ENCODE measurements around the gene DBH. TPM values are rescaled to one million over a fixed set of nuclear protein-coding genes. Genes with fewer than 3 reads are reported as not detected.

The DBH gene
- total and polyA plus RNA-seq, 5 donors = 0.05 to 0.14 (median 0.09) TPM; not detected in 2

- WGBS = 88% methylated on average over 17 of the region's 17 CpGs
- Histone ChIP-seq H3K4me3 (ENCODE audit: low read length) (no peak overlapping the region), H3K9me3 (ENCODE audit: control insufficient read depth, low read length) (no peaks in the 10 kb centered on the region), H3K27me3 (ENCODE audit: control insufficient read depth, insufficient read depth) (no peaks in the 10 kb centered on the region), H3K4me1 (ENCODE audit: control insufficient read depth, insufficient read depth, low read length) (no peaks in the 10 kb centered on the region), H3K27ac (ENCODE audit: low read length) (no peak overlapping the region)
- DNase-seq (peak in 1 of 3 donors; percentile 38), ATAC-seq (no peak)
- intact Hi-C loops (cut with DNase I) = no loop called here
These were observed 30.7 kb upstream of the DBH start for GRCh38 chr9:133605446-133605845.

- no peak for ATAC-seq
These were observed 30.1 kb upstream of the DBH start for GRCh38 chr9:133605856-133606707.

GRCh38 chr9:133606708-133607025 is 29.5 kb upstream of the DBH start:
- intact Hi-C loops (cut with DNase I) = no loop called here

More at GRCh38 chr9:133605856-133606707, 30.1 kb upstream of the DBH start:
- Histone ChIP-seq H3K4me1 (ENCODE audit: control insufficient read depth, insufficient read depth, low read length) (no peaks in the 10 kb centered on the region), H3K27ac (ENCODE audit: low read length) (no peak overlapping the region), H3K27me3 (ENCODE audit: control insufficient read depth, insufficient read depth) (no peaks in the 10 kb centered on the region), H3K9me3 (ENCODE audit: control insufficient read depth, low read length) (no peaks in the 10 kb centered on the region), H3K4me3 (ENCODE audit: low read length) (no peak overlapping the region)
- intact Hi-C loops (cut with DNase I) = no loop called here
- 69% methylated on average over 16 of the region's 16 CpGs for WGBS
- peak in 1 of 3 donors; percentile 43 for DNase-seq

GRCh38 chr9:133607381-133607780 is 28.8 kb upstream of the DBH start:
- DNase-seq (no peak), ATAC-seq (no peak)
- 42% methylated on average over 7 of the region's 7 CpGs for WGBS
- no peak overlapping the region for H3K27ac ChIP-seq (ENCODE audit: low read length)
- intact Hi-C loops (cut with DNase I) = no loop called here
- no peak overlapping the region for H3K4me3 ChIP-seq (ENCODE audit: low read length)
- no peaks in the 10 kb centered on the region for H3K27me3 ChIP-seq (ENCODE audit: control insufficient read depth, insufficient read depth)
- no peaks in the 10 kb centered on the region for H3K4me1 ChIP-seq (ENCODE audit: control insufficient read depth, insufficient read depth, low read length)
- no peaks in the 10 kb centered on the region for H3K9me3 ChIP-seq (ENCODE audit: control insufficient read depth, low read length)

More at GRCh38 chr9:133606708-133607025, 29.5 kb upstream of the DBH start:
- Histone ChIP-seq H3K27ac (ENCODE audit: low read length) (no peak overlapping the region), H3K9me3 (ENCODE audit: control insufficient read depth, low read length) (no peaks in the 10 kb centered on the region), H3K4me3 (ENCODE audit: low read length) (no peak overlapping the region), H3K4me1 (ENCODE audit: control insufficient read depth, insufficient read depth, low read length) (no peaks in the 10 kb centered on the region), H3K27me3 (ENCODE audit: control insufficient read depth, insufficient read depth) (no peaks in the 10 kb centered on the region)
- no peak for DNase-seq
- WGBS = 65% methylated on average over 8 of the region's 8 CpGs
- no peak for ATAC-seq

GRCh38 chr9:133607976-133608375 is 28.2 kb upstream of the DBH start:
- DNase-seq = no peak
- intact Hi-C loops (cut with DNase I) = no loop called here
- Histone ChIP-seq H3K27me3 (ENCODE audit: control insufficient read depth, insufficient read depth) (no peaks in the 10 kb centered on the region), H3K27ac (ENCODE audit: low read length) (no peak overlapping the region), H3K9me3 (ENCODE audit: control insufficient read depth, low read length) (no peaks in the 10 kb centered on the region), H3K4me3 (ENCODE audit: low read length) (no peak overlapping the region), H3K4me1 (ENCODE audit: control insufficient read depth, insufficient read depth, low read length) (no peaks in the 10 kb centered on the region)
- no peak for ATAC-seq
- 82% methylated on average over 8 of the region's 8 CpGs for WGBS

- no peaks in the 10 kb centered on the region for H3K27me3 ChIP-seq (ENCODE audit: control insufficient read depth, insufficient read depth)
- H3K9me3 ChIP-seq (ENCODE audit: control insufficient read depth, low read length) = no peaks in the 10 kb centered on the region
- DNase-seq (no peak), ATAC-seq (no peak)
- no peaks in the 10 kb centered on the region for H3K4me1 ChIP-seq (ENCODE audit: control insufficient read depth, insufficient read depth, low read length)
- no peak overlapping the region for H3K27ac ChIP-seq (ENCODE audit: low read length)
- H3K4me3 ChIP-seq (ENCODE audit: low read length) = no peak overlapping the region
- intact Hi-C loops (cut with DNase I) = no loop called here
- 75% methylated on average over 7 of the region's 7 CpGs for WGBS
These were observed 27.8 kb upstream of the DBH start for GRCh38 chr9:133608382-133608781.

GRCh38 chr9:133608889-133609288 is 27.3 kb upstream of the DBH start:
- Histone ChIP-seq H3K27ac (ENCODE audit: low read length) (no peak overlapping the region), H3K27me3 (ENCODE audit: control insufficient read depth, insufficient read depth) (no peaks in the 10 kb centered on the region), H3K4me3 (ENCODE audit: low read length) (no peak overlapping the region), H3K9me3 (ENCODE audit: control insufficient read depth, low read length) (no peaks in the 10 kb centered on the region), H3K4me1 (ENCODE audit: control insufficient read depth, insufficient read depth, low read length) (no peaks in the 10 kb centered on the region)
- intact Hi-C loops (cut with DNase I) = no loop called here
- peak in 1 of 3 donors; percentile 66 for DNase-seq
- peak in 1 of 2 donors; percentile 15 for ATAC-seq
- WGBS = 10% methylated on average over 41 of the region's 41 CpGs

- 7% methylated on average over 61 of the region's 61 CpGs for WGBS
- no peak within 1 kb of the TSS for H3K27ac ChIP-seq (ENCODE audit: low read length)
- intact Hi-C loops (cut with DNase I) = no loop called here
- no peak within 1 kb of the TSS for H3K4me3 ChIP-seq (ENCODE audit: low read length)
- H3K9me3 ChIP-seq (ENCODE audit: control insufficient read depth, low read length) = no peaks in the 10 kb centered on the region
- DNase-seq (peak; percentile 68 to 88 (median 84)), ATAC-seq (peak; percentile 80 to 81)
- no peaks in the 10 kb centered on the region for H3K4me1 ChIP-seq (ENCODE audit: control insufficient read depth, insufficient read depth, low read length)
- no peaks in the 10 kb centered on the region for H3K27me3 ChIP-seq (ENCODE audit: control insufficient read depth, insufficient read depth)
These were observed 26.7 kb upstream of the DBH start, which contains the start of gene FAM163B for GRCh38 chr9:133609311-133610098. FAM163B (minus strand) TSS chr9:133609389; CDS start chr9:133580223, 29,166 bp downstream.

- no peaks in the 10 kb centered on the region for H3K4me1 ChIP-seq (ENCODE audit: control insufficient read depth, insufficient read depth, low read length)
- no peaks in the 10 kb centered on the region for H3K9me3 ChIP-seq (ENCODE audit: control insufficient read depth, low read length)
- no peaks in the 10 kb centered on the region for H3K27me3 ChIP-seq (ENCODE audit: control insufficient read depth, insufficient read depth)
- 87% methylated on average over 5 of the region's 5 CpGs for WGBS
- H3K27ac ChIP-seq (ENCODE audit: low read length) = no peak overlapping the region
- intact Hi-C loops (cut with DNase I) = no loop called here
- no peak overlapping the region for H3K4me3 ChIP-seq (ENCODE audit: low read length)
- DNase-seq = no peak
- ATAC-seq = no peak
These were observed 25.3 kb upstream of the DBH start for GRCh38 chr9:133610845-133611244.

GRCh38 chr9:133612051-133612450 is 24.1 kb upstream of the DBH start:
- DNase-seq = no peak
- 80% methylated on average over 9 of the region's 9 CpGs for WGBS

GRCh38 chr9:133612816-133613215 is 23.3 kb upstream of the DBH start:
- ATAC-seq (no peak), DNase-seq (no peak)
- intact Hi-C loops (cut with DNase I) = no loop called here
- Histone ChIP-seq H3K9me3 (ENCODE audit: control insufficient read depth, low read length) (no peaks in the 10 kb centered on the region), H3K27me3 (ENCODE audit: control insufficient read depth, insufficient read depth) (no peaks in the 10 kb centered on the region), H3K27ac (ENCODE audit: low read length) (no peak overlapping the region), H3K4me3 (ENCODE audit: low read length) (no peak overlapping the region), H3K4me1 (ENCODE audit: control insufficient read depth, insufficient read depth, low read length) (no peaks in the 10 kb centered on the region)
- WGBS = 82% methylated on average over 8 of the region's 8 CpGs

More at GRCh38 chr9:133612051-133612450, 24.1 kb upstream of the DBH start:
- H3K9me3 ChIP-seq (ENCODE audit: control insufficient read depth, low read length) = no peaks in the 10 kb centered on the region
- no peak overlapping the region for H3K4me3 ChIP-seq (ENCODE audit: low read length)
- no peaks in the 10 kb centered on the region for H3K4me1 ChIP-seq (ENCODE audit: control insufficient read depth, insufficient read depth, low read length)
- no peak overlapping the region for H3K27ac ChIP-seq (ENCODE audit: low read length)
- intact Hi-C loops (cut with DNase I) = no loop called here
- H3K27me3 ChIP-seq (ENCODE audit: control insufficient read depth, insufficient read depth) = no peaks in the 10 kb centered on the region
- no peak for ATAC-seq
